HG03432 (cell line): Measurements from ENCODE around the gene HS6ST1.

Source experiments
- ATAC-seq: cut with Tn5 transposase; IDR thresholded peaks from one replicate; pipeline ENCODE4 v1.9.1; 2021; ENCODE audit warnings: mild to moderate bottlenecking, moderate library complexity; ENCODE audit not compliant: unreplicated experiment

Gene HS6ST1

DNA sequence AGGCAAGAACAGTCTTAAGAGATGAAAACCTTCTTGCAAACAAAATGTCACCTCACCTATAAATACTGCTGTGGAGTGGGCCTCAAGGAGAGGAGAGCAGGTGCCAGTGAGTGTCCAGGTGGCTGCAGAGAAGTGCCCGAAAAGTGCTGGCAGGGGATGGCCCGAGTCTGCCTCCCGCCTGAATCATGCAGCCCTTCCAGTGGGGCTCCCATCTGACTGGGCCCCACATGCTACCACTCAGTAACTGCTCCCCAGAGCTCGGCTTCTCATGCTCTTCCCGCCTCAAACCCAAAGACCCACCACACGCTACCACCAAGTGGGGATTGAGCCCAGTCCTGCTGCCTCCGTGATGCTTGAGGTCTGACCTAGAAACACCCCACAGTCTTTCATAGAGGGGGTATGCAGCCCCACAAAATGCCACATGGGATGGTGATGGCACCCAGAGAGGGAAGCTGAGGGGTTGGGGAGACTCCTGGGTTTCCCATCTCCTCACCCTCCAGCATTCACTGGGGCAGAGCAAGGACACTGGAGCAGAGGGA lies 7.4 kb downstream of the HS6ST1 start:
- ATAC-seq, result no peak

DNA sequence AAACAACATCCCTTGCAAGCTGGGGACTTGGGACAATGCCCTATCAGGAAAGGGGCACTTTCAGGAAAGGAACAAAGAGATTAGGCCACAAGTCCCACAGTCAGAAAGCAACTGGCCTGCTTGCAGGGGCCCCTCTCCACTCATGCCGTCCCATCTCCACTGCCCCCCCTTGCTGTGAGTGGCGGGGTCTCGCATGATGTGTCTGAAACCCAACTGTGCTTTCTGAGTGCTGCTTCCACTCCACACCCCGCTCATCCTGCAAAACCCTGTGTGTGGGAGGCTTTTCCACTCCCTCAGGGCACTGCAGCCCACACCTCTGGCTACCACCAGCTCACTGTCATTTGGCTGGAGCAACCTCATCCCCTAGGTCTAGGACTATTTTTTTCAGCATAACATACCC lies 7.9 kb downstream of the HS6ST1 start:
- ATAC-seq, result no peak

DNA sequence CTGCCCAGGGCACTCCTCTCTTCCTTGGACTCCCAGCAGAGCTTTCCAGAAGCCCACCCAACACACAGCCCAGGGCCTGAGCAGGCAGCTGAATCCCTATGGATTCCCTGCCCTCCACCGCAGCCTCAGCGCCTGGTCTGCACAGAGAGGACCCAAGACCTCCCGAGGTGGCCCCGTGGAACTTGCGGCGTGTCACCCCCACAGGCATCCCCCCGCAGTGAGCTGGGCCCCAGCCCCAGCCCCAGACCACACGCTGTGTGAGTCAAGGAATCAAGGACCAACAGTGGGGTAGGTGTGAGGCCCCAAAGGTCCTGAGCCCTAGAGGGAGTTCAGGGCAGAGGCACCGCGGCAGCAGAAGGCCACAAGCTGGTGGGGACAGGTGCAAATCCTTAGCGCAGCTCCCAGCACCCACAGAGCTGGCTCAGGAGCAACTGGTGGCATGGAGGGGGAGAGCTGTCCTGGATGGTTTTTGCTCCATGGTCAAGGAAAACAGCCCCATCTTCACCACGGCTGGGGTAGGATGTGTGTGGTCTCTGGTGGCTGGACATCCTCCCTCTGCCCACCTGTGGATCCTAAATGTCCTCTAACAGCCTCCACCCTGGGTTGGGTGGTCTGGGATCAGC lies 8.5 kb downstream of the HS6ST1 start:
- ATAC-seq, result no peak

DNA sequence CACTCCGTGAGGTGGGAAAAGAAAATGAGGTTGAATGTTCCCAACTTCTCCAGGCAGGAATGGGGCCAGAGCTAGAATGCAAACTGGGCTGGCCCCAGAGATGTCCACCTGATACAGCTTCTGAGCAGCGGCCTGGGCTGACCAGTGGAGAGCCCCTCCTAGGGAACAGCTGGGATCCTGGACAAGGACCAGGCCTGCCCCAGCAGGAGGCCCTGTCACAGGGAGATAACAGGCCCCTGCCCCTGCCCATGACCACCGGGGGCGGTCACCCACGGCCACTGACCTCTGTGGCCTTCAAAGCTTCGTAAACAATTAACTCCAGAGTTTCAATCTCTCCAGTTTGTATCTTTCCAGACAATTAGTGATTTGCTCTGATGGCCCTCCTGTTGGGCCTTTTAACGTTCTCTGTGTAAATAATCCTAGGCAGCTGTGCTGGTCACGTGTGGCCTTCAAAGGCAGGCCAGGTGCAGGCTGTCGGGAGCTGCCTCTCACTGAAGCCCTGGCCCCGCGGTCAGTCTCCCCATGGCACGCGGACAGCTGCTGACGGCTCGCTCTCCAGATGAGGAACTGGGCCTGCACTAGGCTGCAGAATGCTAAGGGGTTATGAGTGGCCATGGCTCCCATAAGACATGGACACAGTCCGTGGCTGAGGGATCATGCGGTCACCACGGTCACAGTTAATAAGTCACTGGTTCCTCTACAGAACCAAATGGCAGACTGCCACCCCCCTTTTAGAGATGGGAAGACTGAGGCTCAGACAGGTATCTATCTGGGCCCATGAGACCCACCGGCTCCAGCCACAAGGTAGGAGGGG lies 9.2 kb downstream of the HS6ST1 start:
- no peak for ATAC-seq

DNA sequence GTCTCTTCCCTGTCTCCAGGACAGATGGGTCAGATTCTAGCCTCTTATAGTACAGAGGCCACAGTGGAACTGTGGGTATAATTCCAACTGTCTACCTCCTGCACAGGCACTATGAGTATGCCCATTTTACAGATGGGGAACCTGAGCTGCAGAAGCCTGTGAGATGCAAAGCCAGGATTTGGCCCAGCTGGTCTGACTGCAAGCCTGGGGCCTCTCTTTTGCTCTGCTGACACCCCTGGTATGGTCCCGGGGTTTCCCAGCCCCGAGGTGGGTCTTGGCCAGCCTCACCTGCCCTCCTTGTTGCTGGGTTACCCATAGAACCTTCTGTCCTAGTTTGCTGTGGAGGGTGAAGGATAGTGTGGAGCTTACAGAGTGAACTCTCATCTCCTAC lies 9.8 kb downstream of the HS6ST1 start:
- no peak for ATAC-seq

DNA sequence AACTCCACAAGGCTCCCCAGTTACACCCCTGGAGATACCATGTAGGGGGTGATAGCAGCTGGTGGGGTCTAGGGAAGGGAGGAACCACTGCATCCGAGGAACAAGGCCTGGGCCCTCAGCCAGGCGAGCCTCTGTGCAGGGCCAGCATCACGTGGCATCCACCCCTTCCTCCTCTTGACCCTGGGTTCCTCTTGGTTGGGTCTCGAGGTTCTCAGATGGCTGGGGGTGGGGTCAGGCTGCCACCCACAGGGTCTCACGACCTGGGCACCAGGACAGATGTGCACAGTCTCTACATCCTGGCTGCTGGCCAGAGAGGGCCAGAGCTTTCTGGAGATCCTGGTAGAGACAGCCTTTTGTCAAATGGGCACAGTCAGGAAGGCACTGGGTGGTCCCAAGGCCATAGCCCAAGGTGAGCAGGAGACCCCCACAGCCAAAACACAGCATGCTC lies 10.4 kb downstream of the HS6ST1 start:
- ATAC-seq, result no peak

DNA sequence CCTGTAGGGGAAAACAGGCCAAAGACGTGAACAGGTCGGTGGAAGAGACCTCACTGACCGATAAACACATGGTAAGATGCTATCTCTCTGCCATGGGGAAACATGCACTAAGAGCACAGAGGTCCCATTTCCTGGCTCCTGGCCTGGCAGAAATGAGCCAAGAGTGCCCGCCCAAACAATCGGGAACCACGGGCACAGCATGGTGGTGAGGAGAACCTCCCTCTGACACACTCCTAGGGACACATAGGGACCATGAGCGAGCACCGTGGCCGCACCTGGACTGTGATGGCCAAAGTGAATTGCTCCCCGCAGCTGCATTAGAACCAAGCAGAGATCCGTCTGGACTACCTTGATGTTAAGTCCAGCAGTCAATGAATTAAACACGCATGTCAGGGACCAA lies 11.1 kb downstream of the HS6ST1 start:
- no peak for ATAC-seq

DNA sequence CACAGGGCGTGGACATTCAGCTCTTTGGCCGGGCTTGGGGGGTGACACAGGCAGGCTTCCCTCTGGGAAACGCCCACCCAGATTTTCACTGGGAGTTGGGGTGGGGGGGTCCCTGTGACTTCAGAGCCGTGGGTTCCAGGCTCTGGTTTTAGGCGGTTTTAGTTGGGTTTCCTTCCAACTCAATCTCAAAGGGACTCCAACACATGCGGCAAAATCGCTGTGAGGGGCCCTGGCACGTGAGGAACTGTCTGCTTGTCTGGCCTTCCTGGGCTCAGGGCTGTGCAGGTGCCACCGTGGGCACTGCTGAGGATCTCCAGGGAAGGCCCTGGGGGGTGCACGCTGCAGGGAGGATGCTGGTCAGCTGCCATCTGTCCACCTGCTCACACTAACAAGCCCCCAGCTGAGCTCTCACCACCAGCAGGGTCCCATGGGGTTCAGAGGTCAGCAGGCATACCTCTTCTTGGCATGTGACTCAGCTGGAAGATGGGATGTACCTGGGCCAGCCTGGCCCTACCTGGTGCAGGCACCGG lies 11.7 kb downstream of the HS6ST1 start:
- no peak for ATAC-seq

DNA sequence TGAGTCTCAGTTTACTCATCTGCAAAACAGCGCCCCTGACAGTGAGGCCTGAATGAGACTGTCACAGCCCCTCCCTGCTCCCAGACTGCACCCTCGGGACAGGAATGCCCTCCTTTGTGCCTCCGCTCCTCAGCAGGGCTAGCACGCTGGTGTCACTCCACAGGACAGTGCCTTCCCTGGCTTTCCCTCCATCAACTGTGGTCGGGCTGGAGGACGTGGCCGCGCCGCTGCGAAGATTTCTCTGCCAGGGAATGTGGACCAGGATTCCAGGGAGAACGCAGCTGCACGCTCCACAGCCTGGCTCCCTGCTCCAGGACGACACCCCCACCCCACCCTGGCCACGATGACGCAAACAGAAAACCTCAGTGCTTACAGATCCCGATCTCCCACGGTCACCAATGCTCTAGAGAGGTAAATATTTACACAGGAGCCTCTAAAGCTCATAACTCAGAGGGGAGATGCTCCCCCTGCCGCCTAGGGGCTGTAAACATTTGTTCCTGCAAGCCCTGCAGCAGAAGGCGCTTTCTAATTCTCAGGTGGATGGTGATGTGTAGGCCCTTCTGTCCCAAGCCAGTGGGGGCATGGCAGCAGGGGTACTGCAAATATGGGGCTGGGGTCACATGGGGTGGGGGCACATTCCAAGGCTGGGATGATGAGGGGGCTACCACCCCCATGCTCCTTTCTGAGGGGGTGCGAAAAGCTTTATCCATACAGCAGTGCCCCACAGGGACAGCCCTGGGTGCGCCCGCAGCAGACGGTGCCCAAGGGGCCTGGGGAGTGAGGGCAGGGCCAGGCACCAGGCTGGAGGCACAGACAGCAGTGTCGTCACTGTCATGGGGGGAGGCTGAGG lies 12.4 kb downstream of the HS6ST1 start:
- ATAC-seq, result no peak

DNA sequence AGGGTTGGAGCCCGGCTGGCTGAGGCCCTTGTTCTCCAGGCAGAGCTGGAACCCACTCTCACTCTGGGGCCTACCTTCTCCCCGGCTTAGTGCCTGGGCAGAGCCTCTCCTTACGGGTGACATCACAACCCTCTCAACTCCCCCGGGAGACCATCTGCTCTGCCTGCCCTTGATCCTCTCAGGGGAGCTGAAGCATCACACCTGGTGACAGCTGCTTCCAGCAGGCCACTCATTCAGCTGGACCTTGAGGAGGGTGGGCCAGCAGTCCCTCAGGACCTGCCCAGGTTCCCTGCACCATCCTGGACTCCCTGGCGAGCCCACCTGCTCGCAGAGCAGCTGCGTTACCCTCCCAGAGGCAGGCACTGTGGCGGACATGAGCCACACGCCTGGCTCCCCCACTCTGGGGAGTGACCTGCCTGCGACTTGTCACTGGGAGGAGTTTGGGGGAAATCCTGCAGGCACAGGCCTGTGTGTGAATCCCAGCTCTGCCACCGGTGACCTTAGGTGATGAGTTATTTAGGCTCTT lies 13.1 kb downstream of the HS6ST1 start:
- ATAC-seq, result peak; percentile 88

DNA sequence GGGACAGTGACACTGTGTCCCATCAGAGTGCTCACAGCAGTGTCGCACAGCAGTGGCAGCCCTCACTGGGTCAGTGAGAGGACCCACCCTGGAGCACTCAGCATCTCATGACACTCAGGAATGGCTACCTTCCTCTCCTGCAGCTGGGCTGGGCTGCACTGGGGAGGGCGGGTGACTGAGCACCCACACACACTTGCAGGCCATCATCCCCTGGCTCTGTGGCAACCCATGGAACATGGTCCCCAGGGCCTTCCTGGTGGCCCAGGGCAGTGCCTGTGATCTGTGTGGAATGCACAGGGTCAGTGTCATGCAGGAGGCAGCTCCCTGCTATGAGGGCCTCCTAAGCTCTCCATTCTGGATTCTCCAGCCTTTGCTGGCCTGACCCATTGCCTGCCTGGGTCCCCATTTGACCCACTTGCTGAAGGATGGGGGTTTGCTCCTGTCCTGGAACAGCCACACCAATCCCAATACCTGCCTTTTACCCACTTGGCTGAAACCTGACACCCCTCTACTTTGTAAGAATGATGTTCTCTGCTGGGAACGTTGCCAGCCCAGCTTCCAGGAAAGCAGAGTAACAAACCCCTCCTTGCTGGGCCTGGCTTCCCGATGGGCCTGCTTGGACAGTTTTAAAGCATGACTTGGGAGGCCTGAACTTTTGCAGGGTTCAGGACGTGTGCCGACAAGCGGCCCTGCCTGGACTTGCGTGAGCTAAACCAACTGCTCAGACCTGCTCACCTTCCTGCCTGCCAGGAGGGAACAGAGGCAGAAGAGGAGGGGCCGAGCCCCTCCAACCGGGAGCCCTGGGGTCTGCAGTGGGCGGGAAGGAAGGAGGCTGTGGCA lies 13.7 kb downstream of the HS6ST1 start:
- ATAC-seq, result no peak

DNA sequence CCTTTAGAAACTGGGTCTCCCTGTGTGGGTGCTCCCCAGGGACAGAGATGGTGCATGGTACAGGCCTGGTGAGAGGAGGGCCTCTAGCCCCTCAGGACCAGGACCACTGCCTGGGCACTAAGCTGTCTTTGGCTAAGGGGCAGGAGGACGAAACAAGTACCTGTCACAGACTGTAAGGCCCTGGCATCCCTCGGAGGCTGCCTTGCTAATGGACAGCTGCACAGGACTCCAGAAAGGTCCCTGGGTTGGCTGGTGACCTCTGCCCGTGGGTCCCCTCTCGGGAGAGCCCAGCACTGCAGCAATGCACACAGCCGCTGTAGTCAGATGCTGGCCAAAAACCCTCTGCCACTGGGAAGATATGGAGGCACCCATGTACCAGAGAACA lies 14.3 kb downstream of the HS6ST1 start:
- no peak for ATAC-seq

DNA sequence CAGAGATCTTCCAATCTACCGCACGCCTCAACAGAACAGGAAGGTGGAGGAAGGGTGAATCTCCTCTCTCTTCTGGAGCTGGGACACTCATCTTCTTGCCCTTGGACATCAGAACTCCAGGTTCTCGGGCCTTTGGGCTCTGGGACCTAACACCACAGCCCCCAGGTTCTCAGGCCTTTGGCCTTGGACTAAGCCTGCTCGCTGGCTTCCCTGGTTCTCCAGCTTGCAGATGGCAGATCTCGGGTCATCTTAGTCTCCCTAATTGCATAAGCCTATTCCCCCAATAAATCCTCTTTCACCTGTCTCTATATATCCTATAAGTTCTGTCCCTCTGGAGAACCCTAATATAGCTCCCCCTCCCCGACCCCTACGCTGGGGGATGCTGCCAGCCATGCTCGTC lies 14.8 kb downstream of the HS6ST1 start:
- ATAC-seq, result no peak

DNA sequence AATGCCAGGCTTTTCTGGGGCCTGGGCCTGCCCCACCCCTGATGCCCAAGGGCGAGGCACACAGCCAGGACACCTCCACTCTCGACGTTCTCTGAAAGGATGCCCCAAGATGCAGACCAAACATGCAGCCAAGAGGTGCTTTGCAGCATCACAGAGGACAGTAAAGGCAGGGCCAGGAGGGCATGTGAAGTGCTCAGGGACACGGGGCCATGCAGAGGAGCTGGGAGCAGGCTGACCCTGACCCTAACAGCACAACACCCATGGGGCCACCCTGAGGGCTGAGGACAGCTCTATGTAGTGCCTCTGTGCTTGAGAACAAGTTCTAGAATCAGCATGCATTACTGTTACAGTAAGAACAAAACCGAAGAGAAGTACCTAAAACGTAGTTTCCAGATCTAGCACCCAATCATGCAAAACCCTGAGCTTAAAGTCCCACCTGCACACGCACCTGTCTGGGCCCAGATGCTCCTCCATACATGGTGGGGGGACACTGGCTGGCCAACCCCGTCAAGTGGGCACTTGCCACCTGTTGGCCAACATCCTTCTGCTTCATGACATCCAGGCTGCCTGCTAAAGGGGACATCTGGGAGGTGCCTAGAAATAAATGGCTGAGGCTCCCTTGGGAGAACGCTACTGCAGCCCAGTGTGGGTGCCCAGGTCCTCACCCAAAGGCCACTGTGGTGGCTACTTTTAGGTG lies 15.4 kb downstream of the HS6ST1 start:
- ATAC-seq, result no peak

DNA sequence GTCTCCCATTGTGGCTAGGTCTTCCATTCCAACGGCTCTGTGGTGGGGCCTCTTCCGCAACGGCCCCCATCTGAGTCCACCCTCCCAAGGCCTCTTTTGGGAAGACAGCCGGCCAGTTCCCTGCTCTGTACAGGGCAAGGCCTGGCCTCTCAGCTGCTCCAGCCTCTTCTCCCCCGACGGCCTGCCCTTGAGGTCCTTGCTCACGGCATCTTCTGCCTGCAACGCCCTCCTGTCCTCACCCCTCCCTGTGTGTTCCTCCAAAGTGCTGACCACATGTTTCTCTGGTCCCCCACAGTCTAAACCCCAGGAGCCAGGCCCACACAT lies 16.0 kb downstream of the HS6ST1 start:
- no peak for ATAC-seq

DNA sequence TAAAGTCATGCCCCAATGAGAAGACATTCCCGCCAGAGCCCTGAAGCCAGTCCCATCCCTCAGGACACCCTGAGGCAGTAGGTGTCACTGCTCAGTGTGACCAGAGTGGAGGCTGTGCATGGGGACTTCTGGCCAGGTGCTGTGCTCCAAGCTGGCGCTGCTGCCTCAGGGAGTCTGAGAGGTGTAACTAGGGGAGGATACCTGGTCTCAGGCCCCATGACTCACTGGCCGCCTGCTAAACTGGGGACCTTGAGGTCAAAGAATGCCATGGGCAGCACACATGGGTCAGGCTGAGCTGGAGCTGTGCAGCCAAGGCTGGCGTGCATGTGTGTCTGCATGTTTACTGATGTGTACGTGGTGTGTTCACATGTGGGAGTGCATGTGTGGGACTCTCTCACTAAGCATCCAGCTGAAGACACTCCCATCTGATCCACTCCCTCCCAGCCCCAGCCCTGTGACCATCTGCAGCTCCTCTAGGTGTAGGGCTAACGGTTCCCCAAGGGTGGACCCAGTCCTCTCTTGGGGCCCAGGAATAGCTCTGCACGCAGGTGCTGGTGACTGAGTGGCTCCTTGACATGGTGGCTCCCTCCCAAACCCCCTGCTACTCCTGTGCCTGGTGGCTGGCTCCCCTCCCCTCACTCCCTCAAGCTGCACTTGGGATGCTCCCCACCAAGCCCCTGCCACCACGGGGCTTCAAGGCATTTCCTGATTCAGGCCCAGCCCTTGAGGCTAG lies 16.5 kb downstream of the HS6ST1 start:
- ATAC-seq, result no peak

DNA sequence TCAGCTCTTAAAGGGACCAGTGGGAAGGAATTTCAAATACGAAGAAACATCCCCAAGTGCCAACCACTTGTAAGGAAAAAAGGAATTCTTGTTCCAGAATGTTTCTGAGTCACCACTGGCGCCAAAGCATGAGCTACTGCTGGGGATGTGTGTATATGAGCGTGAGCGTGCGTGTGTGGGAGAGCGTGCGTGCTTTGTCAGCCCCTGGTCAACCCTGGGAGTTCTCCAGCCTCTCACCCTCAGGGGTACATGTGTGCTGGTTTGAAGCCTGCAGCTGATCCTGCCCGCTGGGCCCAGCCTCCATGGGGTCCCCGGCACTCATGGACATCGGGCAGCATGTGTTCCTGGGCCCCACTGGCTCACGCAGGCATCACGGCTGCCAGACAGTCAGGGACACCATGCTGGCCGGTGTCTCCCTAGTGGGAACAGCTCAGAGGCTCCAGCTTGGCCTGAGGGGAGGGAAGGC lies 17.1 kb downstream of the HS6ST1 start:
- ATAC-seq, result no peak

DNA sequence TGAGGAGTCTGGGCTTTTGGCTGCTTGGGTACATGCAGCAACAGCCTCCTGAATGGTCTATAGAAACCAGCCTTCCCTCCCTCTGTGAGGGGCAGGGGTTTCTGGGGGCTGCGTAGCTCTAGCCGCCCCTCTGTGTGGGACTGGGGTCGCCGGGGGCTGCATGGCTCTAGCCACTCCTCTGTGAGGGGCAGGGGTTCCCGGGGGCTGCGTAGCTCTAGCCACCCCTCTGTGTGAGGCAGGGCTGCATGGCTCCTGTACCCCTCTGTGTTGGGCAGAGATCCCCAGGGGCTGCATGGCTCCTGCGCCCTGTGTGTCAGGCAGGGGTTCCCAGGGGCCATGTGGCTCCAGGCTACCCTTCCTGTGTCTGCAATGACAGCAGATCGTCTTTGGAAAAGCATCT lies 17.6 kb downstream of the HS6ST1 start:
- no peak for ATAC-seq
